CD4-positive, alpha-beta T cell treated with Interleukin-17A for 4 hours (primary cell): Measurements from ENCODE around the gene SH3RF3.

Experiments
- DNase-seq: peaks from one replicate; pipeline ENCODE4 v3.0.0-alpha.2; 2020; ENCODE audit warnings: mixed read lengths

The SH3RF3 gene

GRCh38 chr2:109513749-109514588 is 385.0 kb downstream of the SH3RF3 start:
- no peak for DNase-seq

- no peak for DNase-seq
These were observed 385.9 kb downstream of the SH3RF3 start for GRCh38 chr2:109514857-109515256.

GRCh38 chr2:109516445-109517117 is 387.6 kb downstream of the SH3RF3 start:
- DNase-seq: no peak

- no peak for DNase-seq
These were observed 388.3 kb downstream of the SH3RF3 start for GRCh38 chr2:109517118-109517889.

GRCh38 chr2:109519513-109519912 is 390.5 kb downstream of the SH3RF3 start:
- DNase-seq: no peak

GRCh38 chr2:109521233-109522062 is 392.4 kb downstream of the SH3RF3 start:
- no peak for DNase-seq

- DNase-seq: no peak
These were observed 393.0 kb downstream of the SH3RF3 start for GRCh38 chr2:109522063-109522374.

- DNase-seq: no peak
These were observed 394.1 kb downstream of the SH3RF3 start for GRCh38 chr2:109523121-109523520.

GRCh38 chr2:109523536-109524361 is 394.7 kb downstream of the SH3RF3 start:
- no peak for DNase-seq

GRCh38 chr2:109525836-109526235 is 396.8 kb downstream of the SH3RF3 start:
- DNase-seq: no peak

GRCh38 chr2:109526442-109526970 is 397.5 kb downstream of the SH3RF3 start:
- no peak for DNase-seq

- DNase-seq: no peak
These were observed 398.1 kb downstream of the SH3RF3 start for GRCh38 chr2:109527079-109527478.

GRCh38 chr2:109527846-109528705 is 399.1 kb downstream of the SH3RF3 start:
- DNase-seq: no peak

GRCh38 chr2:109528811-109529501 is 400.0 kb downstream of the SH3RF3 start:
- no peak for DNase-seq

- DNase-seq: no peak
These were observed 400.8 kb downstream of the SH3RF3 start for GRCh38 chr2:109529532-109530449.

- no peak for DNase-seq
These were observed 401.7 kb downstream of the SH3RF3 start for GRCh38 chr2:109530712-109531111.

- DNase-seq: no peak
These were observed 402.2 kb downstream of the SH3RF3 start for GRCh38 chr2:109531221-109531620.

GRCh38 chr2:109531896-109532727 is 403.1 kb downstream of the SH3RF3 start:
- DNase-seq: no peak
